A549 (cell line): ENCODE measurements around the gene XKR8.

Source experiments
- CHD2 ChIP-seq: fragments of 150-350 bp; IDR thresholded peaks from 2 replicates; pipeline ENCODE4 v1.6.1; 2014; ENCODE audit warnings: low read length; ENCODE audit not compliant: partially characterized antibody
- CTCF ChIP-seq: fragments of >200 bp; sonication (Bioruptor Twin); formaldehyde crosslinking; IDR thresholded peaks from 3 replicates; pipeline ENCODE4 v1.5.1; 2016
- ESRRA ChIP-seq: fragments of 150-350 bp; IDR thresholded peaks from 2 replicates; pipeline ENCODE4 v1.6.1; 2014; ENCODE audit warnings: mild to moderate bottlenecking, low read length, borderline replicate concordance
- FOSL2 ChIP-seq, 2 experiments: fragments of 450-650 bp in 1 of 2; fragments of >200 bp in 1 of 2; sonication (Bioruptor Twin) in 1 of 2; formaldehyde crosslinking; IDR thresholded peaks; 2 replicates each; pipeline versions ENCODE4 v1.5.0 to v1.6.1; 2016 to 2020; ENCODE audit warnings: mild to moderate bottlenecking in 1 of 2, moderate library complexity in 1 of 2
- MAFK ChIP-seq: fragments of 450-650 bp; IDR thresholded peaks from 2 replicates; pipeline ENCODE4 v1.6.1; 2014; ENCODE audit not compliant: partially characterized antibody
- MYC ChIP-seq: IDR thresholded peaks from 2 replicates; pipeline ENCODE4 v1.6.1; 2012; ENCODE audit warnings: mild to moderate bottlenecking, inconsistent platforms, low read length, improper control_type of control experiment, borderline replicate concordance
- POLR2A ChIP-seq: IDR thresholded peaks from 2 replicates; pipeline ENCODE4 v1.6.1; 2012; ENCODE audit warnings: mild to moderate bottlenecking, low read length
- REST ChIP-seq: fragments of 200-600 bp; sonication (generic); IDR thresholded peaks from 2 replicates; pipeline ENCODE4 v1.6.1; 2016; ENCODE audit warnings: antibody characterized with exemption, mild to moderate bottlenecking, moderate library complexity
- SMC3 ChIP-seq: fragments of >200 bp; sonication (Bioruptor Twin); formaldehyde crosslinking; IDR thresholded peaks from 3 replicates; pipeline ENCODE4 v1.6.1; 2018; ENCODE audit warnings: inconsistent platforms
- TP53 ChIP-seq: fragments of 250-450 bp; sonication (Bioruptor Pico); IDR thresholded peaks from 2 replicates; pipeline ENCODE4 v1.5.0; 2021; ENCODE audit warnings: mild to moderate bottlenecking, moderate library complexity

GRCh38 chr1:27966402-27967105, 6.8 kb downstream of the XKR8 start:
- TF ChIP-seq MYC (no peak), CTCF (no peak), POLR2A (no peak), REST (no peak), MAFK (no peak), SMC3 (no peak), ESRRA (no peak), FOSL2 (IDR thresholded peaks at IDR 0.05) (no peak), FOSL2 (CRISPR knock-in tag; IDR thresholded peaks at IDR 0.05) (no peak), CHD2 (no peak), TP53 (no peak)
